ENCODE data around the gene ZRANB1.

ZRANB1 gene

DNA sequence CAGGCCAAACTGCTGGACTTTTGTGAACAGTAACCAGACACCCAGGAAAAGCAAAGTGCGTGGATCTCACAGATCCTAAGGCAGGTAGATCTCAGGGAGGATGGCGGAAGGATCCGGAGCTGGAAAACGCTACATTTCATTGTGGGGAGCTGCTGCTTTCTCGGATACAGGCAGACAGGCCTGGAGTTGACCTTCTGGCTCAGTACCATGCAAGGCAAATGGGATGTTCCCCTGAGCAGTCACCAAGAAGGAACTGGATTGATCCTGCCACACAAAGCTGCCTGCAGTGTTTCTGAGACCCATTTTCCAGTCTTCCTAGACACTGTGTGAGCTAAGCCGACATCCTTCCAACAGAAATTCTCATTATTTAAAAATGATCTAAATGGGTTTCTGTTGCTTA, 65.5 kb downstream of the ZRANB1 start:
- Histone ChIP-seq H3K4me1 (ENCODE audit: insufficient read depth, insufficient read length) (peaks cover 14% of the 10 kb centered on the region), H3K27me3 (ENCODE audit: insufficient read depth, insufficient read length) (no peaks in the 10 kb centered on the region), H3K36me3 (ENCODE audit: insufficient read depth, insufficient read length, low read length) (peaks cover 40% of the 10 kb centered on the region), H3K9me3 (ENCODE audit: insufficient read depth, low read length) (no peaks in the 10 kb centered on the region), H3K4me3 (ENCODE audit: insufficient read length, low read depth) (no peak overlapping the region), H3K9ac (ENCODE audit: insufficient read length, low read depth) (no peak overlapping the region)
- no peak for DNase-seq (ENCODE audit: low read depth, low spot score)
- TF ChIP-seq SUZ12 (IDR thresholded peaks at IDR 0.05; ENCODE audit: extremely low read depth, insufficient read depth, insufficient read length), result no peak
- TF ChIP-seq YY1 (IDR thresholded peaks at IDR 0.05; ENCODE audit: insufficient read depth, insufficient read length), result no peak
- no peak for TF ChIP-seq ZNF274 (IDR thresholded peaks at IDR 0.05; ENCODE audit: low read depth, low read length)

DNA sequence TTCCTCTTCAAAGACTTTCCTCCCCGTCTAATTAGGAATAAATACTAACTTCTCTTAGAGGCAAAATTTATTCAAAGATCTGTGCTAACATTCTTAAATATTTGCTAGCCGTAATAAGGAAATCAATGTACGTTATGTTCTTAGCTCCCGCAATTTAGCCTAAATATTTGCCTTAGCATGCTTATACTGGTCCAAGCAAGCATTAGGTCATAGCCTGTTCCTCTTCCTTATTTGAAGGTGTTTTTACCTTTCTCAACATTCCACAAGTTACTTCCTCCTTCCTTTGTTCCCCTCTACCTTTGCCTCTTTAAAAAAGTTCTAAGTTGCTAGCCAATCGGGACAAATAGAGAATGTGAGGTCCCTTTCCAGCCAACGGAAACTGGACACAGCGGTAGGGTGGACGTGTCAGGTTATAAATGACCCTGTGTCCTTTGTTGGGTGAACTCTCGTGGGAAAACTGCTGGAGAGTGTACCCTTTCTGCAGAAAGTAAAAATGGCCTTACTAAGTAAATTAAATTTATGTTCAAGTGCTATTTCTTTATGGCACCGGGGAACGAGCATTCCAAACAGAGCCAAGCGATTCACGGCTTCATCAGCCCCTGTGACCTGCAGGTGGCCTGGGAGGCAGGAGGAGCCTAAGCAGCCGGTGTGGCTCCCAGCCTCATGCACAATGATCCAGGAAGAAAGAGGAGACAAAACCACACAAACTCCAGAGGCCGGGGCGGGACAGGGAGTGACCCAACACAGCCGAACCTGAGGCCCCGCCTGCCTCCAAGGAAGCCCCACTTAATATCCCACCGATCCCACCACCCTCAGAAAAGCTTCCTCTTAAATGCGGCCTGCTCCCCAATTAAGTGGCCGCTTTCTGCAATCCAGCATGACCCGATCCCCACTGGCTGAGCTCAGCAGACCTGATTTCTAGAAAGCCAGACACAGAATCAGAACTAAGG, 67.0 kb downstream of the ZRANB1 start:
- Histone ChIP-seq H3K27me3 (ENCODE audit: insufficient read depth, insufficient read length) (no peaks in the 10 kb centered on the region), H3K9ac (ENCODE audit: insufficient read length, low read depth) (no peak overlapping the region), H3K9me3 (ENCODE audit: insufficient read depth, low read length) (no peaks in the 10 kb centered on the region), H3K4me1 (ENCODE audit: insufficient read depth, insufficient read length) (peaks cover 14% of the 10 kb centered on the region), H3K36me3 (ENCODE audit: insufficient read depth, insufficient read length, low read length) (peaks cover 40% of the 10 kb centered on the region), H3K4me3 (ENCODE audit: insufficient read length, low read depth) (no peak overlapping the region)
- TF ChIP-seq SUZ12 (IDR thresholded peaks at IDR 0.05; ENCODE audit: extremely low read depth, insufficient read depth, insufficient read length), result no peak
- no peak for DNase-seq (ENCODE audit: low read depth, low spot score)

DNA sequence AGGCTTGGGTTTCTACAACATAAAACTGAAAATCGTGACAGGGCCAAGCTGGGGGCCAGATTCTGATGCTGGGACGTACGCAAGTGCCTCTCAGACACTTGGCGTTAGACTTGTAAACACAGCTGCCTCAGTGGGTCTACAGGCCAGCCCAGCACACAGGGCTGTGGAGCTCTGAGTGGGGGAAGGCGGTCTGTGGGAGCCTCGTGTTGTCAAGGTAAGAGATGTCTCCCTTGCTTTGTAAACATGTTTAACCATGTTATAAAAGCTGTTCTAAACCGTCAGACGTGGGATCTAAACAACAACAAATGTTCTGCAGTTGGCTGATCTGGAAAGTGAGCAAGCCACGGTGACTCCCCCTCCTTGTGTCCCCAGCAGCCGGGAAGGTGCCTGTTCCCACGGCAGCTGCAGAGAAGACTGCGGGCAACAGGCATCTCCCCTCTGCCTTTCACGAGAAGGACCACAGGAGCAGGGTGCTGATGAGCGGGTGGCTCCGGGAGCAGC, 67.8 kb downstream of the ZRANB1 start:
- Histone ChIP-seq H3K9me3 (ENCODE audit: insufficient read depth, low read length) (no peaks in the 10 kb centered on the region), H3K9ac (ENCODE audit: insufficient read length, low read depth) (no peak overlapping the region), H3K36me3 (ENCODE audit: insufficient read depth, insufficient read length, low read length) (peaks cover 46% of the 10 kb centered on the region), H3K4me3 (ENCODE audit: insufficient read length, low read depth) (no peak overlapping the region), H3K4me1 (ENCODE audit: insufficient read depth, insufficient read length) (peaks cover 9% of the 10 kb centered on the region), H3K27me3 (ENCODE audit: insufficient read depth, insufficient read length) (no peaks in the 10 kb centered on the region)
- DNase-seq (ENCODE audit: low read depth, low spot score), result no peak
- TF ChIP-seq SUZ12 (IDR thresholded peaks at IDR 0.05; ENCODE audit: extremely low read depth, insufficient read depth, insufficient read length) (no peak), ZNF274 (IDR thresholded peaks at IDR 0.05; ENCODE audit: low read depth, low read length) (no peak), YY1 (IDR thresholded peaks at IDR 0.05; ENCODE audit: insufficient read depth, insufficient read length) (no peak)

DNA sequence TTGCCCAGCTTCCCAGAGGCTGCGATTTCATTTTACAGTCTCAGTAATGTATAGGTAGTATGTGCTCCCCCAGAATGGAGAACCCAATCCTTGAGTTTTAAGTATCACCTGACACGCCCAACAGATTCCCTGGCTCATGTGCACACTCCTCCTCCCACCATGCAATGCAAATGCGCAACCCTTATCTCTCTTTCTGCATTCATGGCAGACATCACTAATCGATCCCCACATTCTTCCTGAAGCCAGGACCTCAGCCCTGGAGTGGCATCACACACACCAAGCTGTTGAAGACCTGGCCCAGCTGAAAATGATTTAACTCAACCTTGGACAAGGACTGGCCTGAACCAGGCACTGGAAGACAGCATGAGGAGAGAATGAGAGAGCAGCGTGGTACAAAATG, 68.4 kb downstream of the ZRANB1 start:
- H3K4me1 ChIP-seq (ENCODE audit: insufficient read depth, insufficient read length), result peaks cover 8% of the 10 kb centered on the region
- H3K9me3 ChIP-seq (ENCODE audit: insufficient read depth, low read length), result no peaks in the 10 kb centered on the region
- H3K4me3 ChIP-seq (ENCODE audit: insufficient read length, low read depth), result no peak overlapping the region
- DNase-seq (ENCODE audit: low read depth, low spot score), result no peak
- TF ChIP-seq ZNF274 (IDR thresholded peaks at IDR 0.05; ENCODE audit: low read depth, low read length) (no peak), SUZ12 (IDR thresholded peaks at IDR 0.05; ENCODE audit: extremely low read depth, insufficient read depth, insufficient read length) (no peak), YY1 (IDR thresholded peaks at IDR 0.05; ENCODE audit: insufficient read depth, insufficient read length) (no peak)
- H3K36me3 ChIP-seq (ENCODE audit: insufficient read depth, insufficient read length, low read length), result peaks cover 45% of the 10 kb centered on the region
- no peak overlapping the region for H3K9ac ChIP-seq (ENCODE audit: insufficient read length, low read depth)
- no peaks in the 10 kb centered on the region for H3K27me3 ChIP-seq (ENCODE audit: insufficient read depth, insufficient read length)

DNA sequence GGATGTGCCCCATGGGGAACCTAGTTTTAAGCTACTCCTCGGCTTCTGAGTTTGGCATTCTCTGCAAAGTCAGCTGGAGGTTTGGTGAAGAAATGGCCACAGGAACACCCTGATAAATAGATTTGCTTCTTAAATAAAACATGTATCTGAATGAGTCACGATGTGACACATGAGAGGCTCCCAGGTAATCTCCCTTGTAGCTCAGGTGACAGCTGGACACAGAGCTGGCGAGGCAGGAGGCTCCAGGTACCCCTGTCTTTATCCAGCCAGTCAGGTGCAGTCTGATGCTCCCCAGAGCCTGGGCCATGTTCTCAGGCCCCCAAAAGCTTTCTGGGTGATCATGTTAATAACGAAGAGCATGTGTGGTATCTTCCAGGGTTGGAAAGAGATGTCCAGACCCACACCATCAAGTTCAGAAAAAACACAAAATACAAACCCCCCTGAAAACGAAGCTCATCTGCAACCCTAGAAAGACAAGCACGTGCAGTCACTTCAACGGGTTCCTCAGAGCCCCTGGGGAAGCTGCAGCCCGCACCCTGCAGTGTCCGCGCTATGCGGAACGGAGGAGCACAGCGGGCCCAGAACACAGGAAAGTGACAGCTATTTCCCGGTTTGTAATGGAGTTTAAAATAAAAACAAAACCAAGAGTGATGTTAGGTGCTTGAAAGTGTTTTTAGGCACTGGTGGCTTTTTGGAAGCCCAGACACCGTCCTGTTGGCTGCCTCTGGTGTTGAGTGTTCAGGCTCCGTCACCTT, 69.4 kb downstream of the ZRANB1 start:
- no peak overlapping the region for H3K9ac ChIP-seq (ENCODE audit: insufficient read length, low read depth)
- no peak overlapping the region for H3K4me3 ChIP-seq (ENCODE audit: insufficient read length, low read depth)
- H3K4me1 ChIP-seq (ENCODE audit: insufficient read depth, insufficient read length), result peaks cover 8% of the 10 kb centered on the region
- no peaks in the 10 kb centered on the region for H3K9me3 ChIP-seq (ENCODE audit: insufficient read depth, low read length)
- no peak for TF ChIP-seq ZNF274 (IDR thresholded peaks at IDR 0.05; ENCODE audit: low read depth, low read length)
- no peak for TF ChIP-seq SUZ12 (IDR thresholded peaks at IDR 0.05; ENCODE audit: extremely low read depth, insufficient read depth, insufficient read length)
- TF ChIP-seq YY1 (IDR thresholded peaks at IDR 0.05; ENCODE audit: insufficient read depth, insufficient read length), result no peak
- peaks cover 39% of the 10 kb centered on the region for H3K36me3 ChIP-seq (ENCODE audit: insufficient read depth, insufficient read length, low read length)
- no peak for DNase-seq (ENCODE audit: low read depth, low spot score)
- H3K27me3 ChIP-seq (ENCODE audit: insufficient read depth, insufficient read length), result no peaks in the 10 kb centered on the region

DNA sequence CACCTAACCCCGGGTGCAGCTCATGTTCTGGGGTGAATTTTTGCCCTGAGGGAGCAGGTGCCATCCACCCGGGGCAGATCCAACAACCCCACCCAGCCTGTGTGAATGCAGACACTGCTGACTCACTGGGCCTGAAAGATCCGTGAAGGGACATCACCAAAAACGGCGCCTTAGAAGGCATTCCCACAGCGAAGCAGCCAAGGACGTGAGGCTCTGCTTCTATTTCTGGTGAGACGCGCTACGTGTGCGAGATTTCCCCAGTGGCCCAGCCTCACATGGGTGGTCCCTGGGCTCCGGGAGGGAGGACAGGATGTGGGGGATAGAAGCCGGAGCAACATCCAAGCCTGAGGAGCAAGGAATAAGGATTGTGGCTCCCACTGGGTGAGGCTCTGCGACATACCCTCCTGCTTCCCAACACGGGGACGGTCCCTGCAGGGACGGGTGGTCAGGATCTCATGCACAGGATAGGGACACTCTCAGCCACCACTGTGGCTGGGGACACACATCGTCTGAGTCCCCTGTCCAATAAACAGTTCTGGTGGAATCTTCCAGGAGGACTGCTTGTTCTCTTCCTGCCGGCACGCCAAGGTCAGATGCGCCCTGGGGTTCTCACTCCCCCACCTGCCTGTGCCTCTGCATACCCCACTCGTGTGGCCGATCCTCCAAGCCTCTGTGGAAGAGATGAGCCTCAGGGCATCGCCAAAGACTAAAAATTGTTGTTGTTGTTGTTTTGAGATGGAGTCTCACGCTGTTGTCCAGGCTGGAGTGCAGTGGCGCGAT, 70.2 kb downstream of the ZRANB1 start:
- H3K36me3 ChIP-seq (ENCODE audit: insufficient read depth, insufficient read length, low read length), result peaks cover 36% of the 10 kb centered on the region

More for the DNA sequence above, 70.2 kb downstream of the ZRANB1 start:
- no peak for DNase-seq (ENCODE audit: low read depth, low spot score)
- H3K9ac ChIP-seq (ENCODE audit: insufficient read length, low read depth), result no peak overlapping the region
- no peaks in the 10 kb centered on the region for H3K27me3 ChIP-seq (ENCODE audit: insufficient read depth, insufficient read length)
- H3K9me3 ChIP-seq (ENCODE audit: insufficient read depth, low read length), result no peaks in the 10 kb centered on the region
- no peak for TF ChIP-seq SUZ12 (IDR thresholded peaks at IDR 0.05; ENCODE audit: extremely low read depth, insufficient read depth, insufficient read length)
- TF ChIP-seq ZNF274 (IDR thresholded peaks at IDR 0.05; ENCODE audit: low read depth, low read length), result no peak
- no peak for TF ChIP-seq YY1 (IDR thresholded peaks at IDR 0.05; ENCODE audit: insufficient read depth, insufficient read length)
- no peak overlapping the region for H3K4me3 ChIP-seq (ENCODE audit: insufficient read length, low read depth)
- peaks cover 8% of the 10 kb centered on the region for H3K4me1 ChIP-seq (ENCODE audit: insufficient read depth, insufficient read length)

All from NT2/D1 (cell line).